WTC11 (cell line): ENCODE data around the gene OPTN. TPM values are rescaled to one million over a fixed set of nuclear protein-coding genes. Genes with fewer than 3 reads are reported as not detected.
A peak's percentile ranks its signal among the peaks of the same experiment; 100 is the strongest.

ENCODE experiments used
- ATAC-seq: fragments of 200-7000 bp; cut with Tn5 transposase; 2 replicates; pipeline ENCODE4 v1.10.0; 2021; ENCODE audit warnings: mild to moderate bottlenecking, moderate library complexity
- CTCF ChIA-PET: fragments of 300-600 bp; sonication (Branson Sonifier 250); formaldehyde crosslinking; loops from one replicate; lab custom pipeline; 2021; ENCODE audit warnings: antibody characterized with exemption; lab: Charles Lee
- POLR2A ChIA-PET: fragments of 350-600 bp; sonication (Branson Sonifier 250); formaldehyde crosslinking; loops from one replicate; lab custom pipeline; 2021; ENCODE audit warnings: antibody characterized with exemption; lab: Charles Lee
- DNase-seq: peaks from one replicate; pipeline ENCODE4 v3.0.0; 2021; ENCODE audit warnings: low spot score
- H3K27ac Mint-ChIP-seq: 2 replicates; pipeline ENCODE4 v1.8.0; 2021; ENCODE audit warnings: mixed read lengths
- H3K27me3 Mint-ChIP-seq: 2 replicates; pipeline ENCODE4 v1.8.0; 2021; ENCODE audit warnings: low read depth, mild to moderate bottlenecking, moderate library complexity, mixed read lengths
- H3K36me3 Mint-ChIP-seq: 2 replicates; pipeline ENCODE4 v1.8.0; 2021; ENCODE audit warnings: mixed read lengths
- H3K4me1 Mint-ChIP-seq: 2 replicates; pipeline ENCODE4 v1.8.0; 2022; ENCODE audit warnings: mixed read lengths
- H3K4me3 Mint-ChIP-seq: 2 replicates; pipeline ENCODE4 v1.8.0; 2021; ENCODE audit warnings: mild to moderate bottlenecking, moderate library complexity, mixed read lengths
- H3K9me3 Mint-ChIP-seq: 2 replicates; pipeline ENCODE4 v1.8.0; 2021; ENCODE audit warnings: mixed read lengths
- ETV6 ChIP-seq: sonication (generic); formaldehyde crosslinking; IDR thresholded peaks from 2 replicates; pipeline ENCODE4 v1.8.1; 2022; ENCODE audit warnings: mild to moderate bottlenecking, missing genetic modification reagents
- FOXK1 ChIP-seq: sonication (generic); formaldehyde crosslinking; IDR thresholded peaks from 2 replicates; pipeline ENCODE4 v1.8.0; 2022; ENCODE audit warnings: mild to moderate bottlenecking, moderate library complexity, missing genetic modification reagents
- FOXP1 ChIP-seq: sonication (generic); formaldehyde crosslinking; IDR thresholded peaks from 2 replicates; pipeline ENCODE4 v1.8.0; 2022; ENCODE audit warnings: missing genetic modification reagents, mild to moderate bottlenecking, moderate library complexity, borderline replicate concordance
- GTF2I ChIP-seq: fragments of 250-450 bp; sonication (Bioruptor Pico); conservative IDR thresholded peaks from 2 replicates; pipeline ENCODE4 v1.4.0; 2021; ENCODE audit warnings: mild to moderate bottlenecking
- MAX ChIP-seq: sonication (generic); formaldehyde crosslinking; IDR thresholded peaks from 2 replicates; pipeline ENCODE4 v1.8.0; 2022; ENCODE audit warnings: mild to moderate bottlenecking, missing genetic modification reagents
- MXD4 ChIP-seq: fragments of 250-450 bp; sonication (Bioruptor Pico); IDR thresholded peaks from 2 replicates; pipeline ENCODE4 v1.8.0; 2021; ENCODE audit warnings: mild to moderate bottlenecking, moderate library complexity, borderline replicate concordance
- SP1 ChIP-seq: sonication (generic); formaldehyde crosslinking; conservative IDR thresholded peaks from 2 replicates; pipeline ENCODE4 v1.8.1; 2022; ENCODE audit warnings: missing genetic modification reagents
- ZNF232 ChIP-seq: sonication (generic); formaldehyde crosslinking; IDR thresholded peaks from 2 replicates; pipeline ENCODE4 v1.8.0; 2022; ENCODE audit warnings: mild to moderate bottlenecking, missing genetic modification reagents
- total RNA-seq: library from RNA; stranded (reverse); gene quantifications from 3 replicates; pipeline ENCODE4 v1.2.3, GENCODE V29; 2021
- TF ChIP-seq, protein P1 (sequence below): sonication (generic); formaldehyde crosslinking; IDR thresholded peaks from 2 replicates; pipeline ENCODE4 v1.8.1; 2022; ENCODE audit warnings: missing genetic modification reagents, borderline replicate concordance
- TF ChIP-seq, protein P2 (sequence below): sonication (generic); formaldehyde crosslinking; IDR thresholded peaks from 2 replicates; pipeline ENCODE4 v1.8.0; 2022; ENCODE audit warnings: mild to moderate bottlenecking, missing genetic modification reagents
- TF ChIP-seq, protein P3 (sequence below): sonication (generic); formaldehyde crosslinking; IDR thresholded peaks from 2 replicates; pipeline ENCODE4 v1.8.0; 2023; ENCODE audit warnings: missing genetic modification reagents, mild to moderate bottlenecking, borderline replicate concordance

OPTN gene
- total RNA-seq, 1 experiment from 2014 or later: 44.3 TPM

DNA sequence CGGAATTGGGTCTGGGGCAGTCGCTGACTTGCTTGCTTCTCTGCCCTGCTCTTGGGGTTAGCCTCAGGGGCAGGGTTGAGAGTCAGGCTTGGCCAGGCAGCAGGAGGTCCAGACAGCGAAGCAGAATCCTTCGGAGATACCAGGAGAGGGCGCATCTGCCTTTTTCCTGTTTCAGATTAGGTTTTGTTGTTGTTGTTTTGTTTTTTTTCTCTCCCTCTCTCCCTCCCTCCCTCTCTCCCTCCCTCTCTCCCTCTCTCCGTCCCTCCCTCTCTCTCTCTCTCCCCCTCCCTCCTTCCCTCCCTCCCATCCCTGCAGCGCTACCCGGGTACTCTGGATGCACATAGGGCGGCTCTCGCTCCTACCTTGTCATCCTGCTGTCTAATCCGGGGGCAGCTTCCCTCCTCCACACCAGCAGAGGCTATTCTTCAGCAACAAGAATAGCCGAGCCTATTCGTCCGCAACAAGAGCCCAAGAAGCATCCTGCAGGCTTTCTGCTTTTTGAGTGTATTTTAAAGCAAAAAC is 758 bp upstream of the OPTN start:
- peaks cover 9% of the 10 kb centered on the region for H3K4me1 Mint-ChIP-seq
- H3K27ac Mint-ChIP-seq: peak overlapping the region; percentile 90
- TF ChIP-seq MXD4 (CRISPR knock-in tag) (no peak), ZNF232 (CRISPR knock-in tag) (no peak), ETV6 (0 out of 2 replicates have a peak, but pooled peaks have one; percentile 24), GTF2I (CRISPR knock-in tag) (no peak), FOXP1 (CRISPR knock-in tag) (peak; percentile 99), SP1 (CRISPR knock-in tag) (peak; percentile 45; the same call in 1 of the 2 replicates), FOXK1 (peak; percentile 31; the same call in 1 of the 2 replicates)
- TF ChIP-seq, protein P1, sequence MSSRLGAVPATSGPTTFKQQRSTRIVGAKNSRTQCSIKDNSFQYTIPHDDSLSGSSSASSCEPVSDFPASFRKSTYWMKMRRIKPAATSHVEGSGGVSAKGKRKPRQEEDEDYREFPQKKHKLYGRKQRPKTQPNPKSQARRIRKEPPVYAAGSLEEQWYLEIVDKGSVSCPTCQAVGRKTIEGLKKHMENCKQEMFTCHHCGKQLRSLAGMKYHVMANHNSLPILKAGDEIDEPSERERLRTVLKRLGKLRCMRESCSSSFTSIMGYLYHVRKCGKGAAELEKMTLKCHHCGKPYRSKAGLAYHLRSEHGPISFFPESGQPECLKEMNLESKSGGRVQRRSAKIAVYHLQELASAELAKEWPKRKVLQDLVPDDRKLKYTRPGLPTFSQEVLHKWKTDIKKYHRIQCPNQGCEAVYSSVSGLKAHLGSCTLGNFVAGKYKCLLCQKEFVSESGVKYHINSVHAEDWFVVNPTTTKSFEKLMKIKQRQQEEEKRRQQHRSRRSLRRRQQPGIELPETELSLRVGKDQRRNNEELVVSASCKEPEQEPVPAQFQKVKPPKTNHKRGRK (CRISPR knock-in tag): 0 out of 2 replicates have a peak, but pooled peaks have one; percentile 64
- TF ChIP-seq, protein P2, sequence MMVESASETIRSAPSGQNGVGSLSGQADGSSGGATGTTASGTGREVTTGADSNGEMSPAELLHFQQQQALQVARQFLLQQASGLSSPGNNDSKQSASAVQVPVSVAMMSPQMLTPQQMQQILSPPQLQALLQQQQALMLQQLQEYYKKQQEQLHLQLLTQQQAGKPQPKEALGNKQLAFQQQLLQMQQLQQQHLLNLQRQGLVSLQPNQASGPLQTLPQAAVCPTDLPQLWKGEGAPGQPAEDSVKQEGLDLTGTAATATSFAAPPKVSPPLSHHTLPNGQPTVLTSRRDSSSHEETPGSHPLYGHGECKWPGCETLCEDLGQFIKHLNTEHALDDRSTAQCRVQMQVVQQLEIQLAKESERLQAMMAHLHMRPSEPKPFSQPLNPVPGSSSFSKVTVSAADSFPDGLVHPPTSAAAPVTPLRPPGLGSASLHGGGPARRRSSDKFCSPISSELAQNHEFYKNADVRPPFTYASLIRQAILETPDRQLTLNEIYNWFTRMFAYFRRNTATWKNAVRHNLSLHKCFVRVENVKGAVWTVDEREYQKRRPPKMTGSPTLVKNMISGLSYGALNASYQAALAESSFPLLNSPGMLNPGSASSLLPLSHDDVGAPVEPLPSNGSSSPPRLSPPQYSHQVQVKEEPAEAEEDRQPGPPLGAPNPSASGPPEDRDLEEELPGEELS (CRISPR knock-in tag): peak; percentile 96; the same call in 1 of the 2 replicates
- peak overlapping the region; percentile 86 for H3K4me3 Mint-ChIP-seq
- peaks cover 7% of the 10 kb centered on the region for H3K27me3 Mint-ChIP-seq
- H3K36me3 Mint-ChIP-seq: peaks cover 2% of the 10 kb centered on the region; the same call in 1 of the 2 replicates
- peak; percentile 72 for ATAC-seq
- DNase-seq: peak; percentile 75
- ChIA-PET POLR2A (interaction anchor here (0.6 kb wide), 1 partner anchor 37 kb away, joined by 3 read pairs; no protein-coding TSS in a partner anchor), CTCF (interaction anchor here (0.7 to 1.6 kb wide), 10 partner anchors 10 to 203 kb away, joined by 3 to 8 read pairs (median 3); no protein-coding TSS in a partner anchor)
- 0 out of 2 replicates have a peak, but pooled peaks cover 3% of the 10 kb centered on the region for H3K9me3 Mint-ChIP-seq

DNA sequence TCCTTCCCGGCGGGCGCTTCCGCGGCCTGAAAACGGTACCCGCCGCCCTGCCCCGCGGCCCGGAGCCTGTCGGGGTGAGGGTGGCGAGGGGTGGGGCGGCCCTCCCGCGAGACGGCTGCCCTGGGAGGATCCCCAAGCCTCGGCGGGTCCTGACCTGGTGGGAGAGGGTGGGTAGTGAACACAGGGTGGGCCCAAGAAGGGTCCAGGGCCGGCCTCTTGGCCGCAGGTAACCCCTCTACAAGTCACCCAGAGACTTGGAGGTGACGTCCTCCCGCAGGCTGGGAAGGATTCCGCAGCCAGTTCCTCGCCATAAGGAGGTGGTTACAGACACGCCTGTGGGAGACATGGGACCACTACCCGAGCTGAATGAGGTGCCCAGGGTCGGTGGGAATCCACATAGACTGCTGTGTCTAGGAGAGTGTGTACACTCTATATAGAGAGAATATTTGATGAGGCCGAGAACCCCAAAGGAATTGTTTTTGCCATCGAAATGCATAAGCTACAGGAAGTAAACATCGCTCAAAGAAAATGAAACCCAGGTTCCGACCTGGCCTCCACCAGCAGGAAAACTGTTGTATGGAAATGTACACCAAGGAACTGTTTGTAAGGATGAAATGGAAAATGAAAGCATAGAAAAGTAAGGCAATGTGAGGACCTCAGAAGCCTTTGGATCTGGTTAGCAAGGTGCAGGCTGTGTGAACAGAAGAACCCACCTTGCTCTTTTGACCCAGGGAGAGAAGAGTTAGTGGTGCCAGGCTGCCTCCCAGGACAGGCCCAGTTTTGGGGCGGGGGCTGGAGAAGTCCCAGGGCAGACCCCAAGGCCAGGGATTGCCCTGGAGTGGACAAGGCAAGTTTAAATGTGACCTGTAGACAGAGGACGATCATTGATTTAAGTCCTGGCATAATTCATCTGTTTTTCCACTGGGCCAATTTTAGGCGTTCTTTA is 659 bp downstream of the OPTN start:
- Mint-ChIP-seq H3K27ac (no peak overlapping the region), H3K4me3 (peak overlapping the region; percentile 85), H3K4me1 (peaks cover 9% of the 10 kb centered on the region), H3K36me3 (no peaks in the 10 kb centered on the region), H3K27me3 (peaks cover 7% of the 10 kb centered on the region), H3K9me3 (no peaks in the 10 kb centered on the region)
- ChIA-PET POLR2A (no interaction called here), CTCF (interaction anchor here (0.6 to 1.6 kb wide), 12 partner anchors 8 to 752 kb away, joined by 3 to 8 read pairs (median 3); no protein-coding TSS in a partner anchor)
- DNase-seq (peak; percentile 31), ATAC-seq (peak; percentile 47)
- no peak for TF ChIP-seq MAX (CRISPR knock-in tag)
- TF ChIP-seq, protein P3, sequence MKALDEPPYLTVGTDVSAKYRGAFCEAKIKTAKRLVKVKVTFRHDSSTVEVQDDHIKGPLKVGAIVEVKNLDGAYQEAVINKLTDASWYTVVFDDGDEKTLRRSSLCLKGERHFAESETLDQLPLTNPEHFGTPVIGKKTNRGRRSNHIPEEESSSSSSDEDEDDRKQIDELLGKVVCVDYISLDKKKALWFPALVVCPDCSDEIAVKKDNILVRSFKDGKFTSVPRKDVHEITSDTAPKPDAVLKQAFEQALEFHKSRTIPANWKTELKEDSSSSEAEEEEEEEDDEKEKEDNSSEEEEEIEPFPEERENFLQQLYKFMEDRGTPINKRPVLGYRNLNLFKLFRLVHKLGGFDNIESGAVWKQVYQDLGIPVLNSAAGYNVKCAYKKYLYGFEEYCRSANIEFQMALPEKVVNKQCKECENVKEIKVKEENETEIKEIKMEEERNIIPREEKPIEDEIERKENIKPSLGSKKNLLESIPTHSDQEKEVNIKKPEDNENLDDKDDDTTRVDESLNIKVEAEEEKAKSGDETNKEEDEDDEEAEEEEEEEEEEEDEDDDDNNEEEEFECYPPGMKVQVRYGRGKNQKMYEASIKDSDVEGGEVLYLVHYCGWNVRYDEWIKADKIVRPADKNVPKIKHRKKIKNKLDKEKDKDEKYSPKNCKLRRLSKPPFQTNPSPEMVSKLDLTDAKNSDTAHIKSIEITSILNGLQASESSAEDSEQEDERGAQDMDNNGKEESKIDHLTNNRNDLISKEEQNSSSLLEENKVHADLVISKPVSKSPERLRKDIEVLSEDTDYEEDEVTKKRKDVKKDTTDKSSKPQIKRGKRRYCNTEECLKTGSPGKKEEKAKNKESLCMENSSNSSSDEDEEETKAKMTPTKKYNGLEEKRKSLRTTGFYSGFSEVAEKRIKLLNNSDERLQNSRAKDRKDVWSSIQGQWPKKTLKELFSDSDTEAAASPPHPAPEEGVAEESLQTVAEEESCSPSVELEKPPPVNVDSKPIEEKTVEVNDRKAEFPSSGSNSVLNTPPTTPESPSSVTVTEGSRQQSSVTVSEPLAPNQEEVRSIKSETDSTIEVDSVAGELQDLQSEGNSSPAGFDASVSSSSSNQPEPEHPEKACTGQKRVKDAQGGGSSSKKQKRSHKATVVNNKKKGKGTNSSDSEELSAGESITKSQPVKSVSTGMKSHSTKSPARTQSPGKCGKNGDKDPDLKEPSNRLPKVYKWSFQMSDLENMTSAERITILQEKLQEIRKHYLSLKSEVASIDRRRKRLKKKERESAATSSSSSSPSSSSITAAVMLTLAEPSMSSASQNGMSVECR (CRISPR knock-in tag): peak; percentile 39; the same call in 1 of the 2 replicates
